SW480 (cell line): ENCODE data around the gene COL2A1.

ENCODE experiments used
- DNase-seq: peaks from one replicate; pipeline ENCODE4 v3.0.0-alpha.2; 2016; ENCODE audit warnings: low spot score

The COL2A1 gene

DNA sequence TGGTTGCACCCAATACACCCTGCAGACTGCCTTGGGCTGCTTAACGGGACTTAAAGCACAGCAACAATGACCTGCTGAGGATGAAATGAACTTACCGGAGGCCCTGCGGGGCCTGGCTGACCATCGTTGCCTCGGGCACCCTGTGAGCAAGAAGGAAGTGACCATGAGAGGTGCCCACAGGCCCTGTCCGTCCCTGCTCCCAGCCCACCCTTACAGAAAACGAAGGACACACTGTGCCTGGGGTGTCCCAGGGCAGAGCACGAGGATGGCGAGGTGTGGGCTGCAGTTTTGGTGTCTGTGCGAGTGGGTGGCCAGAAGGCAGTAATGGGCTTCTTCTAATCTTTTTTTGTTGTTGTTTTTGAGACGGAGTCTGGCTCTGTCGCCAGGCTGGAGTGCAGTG, 14.6 kb downstream of the COL2A1 start:
- no peak for DNase-seq

DNA sequence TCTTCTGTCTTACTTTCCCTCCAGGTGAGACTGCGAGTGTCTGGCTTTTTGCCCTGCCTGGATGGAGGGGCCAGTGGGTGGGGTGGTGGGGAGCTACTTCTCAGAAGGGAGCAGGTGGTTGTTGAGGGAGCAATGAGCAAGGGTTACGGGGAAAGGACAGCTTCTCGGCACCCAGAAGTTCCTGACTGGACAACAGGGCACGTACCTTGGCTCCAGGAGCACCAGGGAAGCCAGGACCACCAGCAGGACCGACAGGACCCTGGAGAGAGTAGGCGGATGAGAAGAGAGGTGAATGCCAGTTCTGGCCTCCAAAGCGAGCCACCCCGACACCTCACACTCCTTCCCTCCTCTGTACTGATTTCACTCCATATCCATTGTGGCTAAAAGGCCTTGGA, 15.3 kb downstream of the COL2A1 start:
- DNase-seq: no peak

- DNase-seq: no peak
Measured at GRCh38 chr12:47988073-47989022, 15.9 kb downstream of the COL2A1 start.

- no peak for DNase-seq
Measured at GRCh38 chr12:47987411-47988072, 16.7 kb downstream of the COL2A1 start.

DNA sequence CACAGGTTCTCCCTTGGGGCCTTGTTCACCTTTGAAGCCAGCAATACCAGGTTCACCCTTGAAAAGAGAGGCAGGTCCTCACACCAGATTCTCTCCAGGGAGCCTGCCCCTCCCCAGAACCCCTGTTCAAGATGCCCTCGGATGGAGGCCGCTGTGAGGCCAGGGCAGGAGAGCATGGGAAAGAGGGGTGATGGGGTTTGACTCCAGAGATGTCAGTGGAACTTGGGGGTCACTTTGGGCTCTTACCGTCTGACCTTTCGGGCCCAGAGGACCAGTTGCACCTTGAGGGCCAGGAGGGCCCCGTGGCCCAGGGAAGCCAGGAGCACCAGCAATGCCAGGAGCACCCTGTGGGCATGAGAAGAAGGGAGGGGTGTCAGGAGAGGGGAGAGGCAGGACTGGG, 17.4 kb downstream of the COL2A1 start:
- DNase-seq: no peak

DNA sequence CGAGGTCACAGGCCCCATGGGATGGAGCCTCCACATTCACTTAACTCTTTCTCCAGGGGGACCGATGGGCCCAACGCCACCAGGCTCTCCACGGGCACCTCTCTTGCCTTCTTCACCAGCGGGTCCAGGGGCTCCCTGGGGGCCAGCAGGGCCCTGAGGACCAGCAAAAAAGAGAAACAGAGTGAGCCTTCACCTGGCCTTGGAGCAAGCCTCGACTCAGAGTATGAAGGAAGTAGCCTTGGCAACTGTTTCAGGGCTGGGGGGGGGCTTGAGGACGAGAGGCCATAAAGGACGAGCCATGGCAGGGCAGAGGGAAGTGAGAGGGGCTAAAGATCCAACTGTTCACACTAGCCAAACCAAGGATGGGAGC, 18.0 kb downstream of the COL2A1 start:
- no peak for DNase-seq

DNA sequence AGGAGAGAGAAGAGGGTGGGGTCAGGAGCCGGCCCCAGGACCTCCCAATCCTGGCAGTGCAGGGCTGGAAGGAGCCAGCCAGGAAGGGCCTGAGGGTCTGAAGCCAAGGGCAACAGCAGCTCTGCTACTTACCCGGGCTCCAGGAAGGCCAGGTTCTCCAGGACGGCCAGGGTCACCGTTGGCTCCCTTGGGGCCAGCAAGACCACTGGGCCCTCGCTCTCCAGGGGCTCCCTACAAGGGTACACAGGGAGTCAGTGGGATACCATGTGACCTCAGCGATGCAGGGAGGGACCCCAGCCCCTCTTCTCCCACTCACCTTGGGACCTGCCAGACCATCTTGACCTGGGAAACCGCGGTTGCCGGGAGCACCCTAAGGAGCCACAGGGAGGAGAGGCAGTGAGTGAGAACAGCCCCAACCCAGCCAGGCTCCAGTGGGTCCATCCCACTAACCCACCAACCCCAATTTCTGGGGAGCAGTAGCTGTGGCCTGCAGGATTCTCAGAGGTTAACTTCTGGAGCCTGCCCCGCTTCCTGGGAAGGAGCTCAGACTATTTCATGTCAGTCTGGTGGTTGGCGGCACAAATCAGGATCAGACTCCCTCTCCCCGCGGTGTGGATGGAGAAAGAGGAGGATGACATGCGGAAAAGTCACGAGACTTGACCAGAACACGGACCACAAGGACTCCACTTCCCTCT, 18.5 kb downstream of the COL2A1 start:
- DNase-seq: no peak

- no peak for DNase-seq
Measured at GRCh38 chr12:47984331-47984801, 19.9 kb downstream of the COL2A1 start.

- no peak for DNase-seq
Measured at GRCh38 chr12:47983541-47984115, 20.6 kb downstream of the COL2A1 start.

GRCh38 chr12:47982770-47983169, 21.5 kb downstream of the COL2A1 start:
- no peak for DNase-seq

DNA sequence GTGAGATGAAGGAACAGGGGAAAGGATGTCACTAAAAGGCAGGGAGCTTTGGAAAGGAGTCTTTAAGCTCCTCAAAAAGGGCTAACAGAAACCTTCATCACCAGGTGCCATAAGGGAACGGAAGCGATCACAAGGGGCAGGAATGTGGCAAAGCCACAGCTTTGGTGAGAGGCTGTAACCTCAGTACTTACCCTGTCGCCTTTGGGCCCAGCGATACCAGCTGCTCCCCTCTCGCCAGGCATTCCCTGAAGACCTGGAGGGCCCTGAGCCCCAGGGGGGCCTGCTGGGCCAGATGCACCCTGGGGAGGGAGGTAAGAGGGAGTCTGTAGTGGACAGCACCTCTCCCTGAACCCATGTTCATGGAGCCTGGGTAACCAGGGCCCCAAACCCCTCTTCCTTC, 22.0 kb downstream of the COL2A1 start:
- DNase-seq: peak; percentile 11

DNA sequence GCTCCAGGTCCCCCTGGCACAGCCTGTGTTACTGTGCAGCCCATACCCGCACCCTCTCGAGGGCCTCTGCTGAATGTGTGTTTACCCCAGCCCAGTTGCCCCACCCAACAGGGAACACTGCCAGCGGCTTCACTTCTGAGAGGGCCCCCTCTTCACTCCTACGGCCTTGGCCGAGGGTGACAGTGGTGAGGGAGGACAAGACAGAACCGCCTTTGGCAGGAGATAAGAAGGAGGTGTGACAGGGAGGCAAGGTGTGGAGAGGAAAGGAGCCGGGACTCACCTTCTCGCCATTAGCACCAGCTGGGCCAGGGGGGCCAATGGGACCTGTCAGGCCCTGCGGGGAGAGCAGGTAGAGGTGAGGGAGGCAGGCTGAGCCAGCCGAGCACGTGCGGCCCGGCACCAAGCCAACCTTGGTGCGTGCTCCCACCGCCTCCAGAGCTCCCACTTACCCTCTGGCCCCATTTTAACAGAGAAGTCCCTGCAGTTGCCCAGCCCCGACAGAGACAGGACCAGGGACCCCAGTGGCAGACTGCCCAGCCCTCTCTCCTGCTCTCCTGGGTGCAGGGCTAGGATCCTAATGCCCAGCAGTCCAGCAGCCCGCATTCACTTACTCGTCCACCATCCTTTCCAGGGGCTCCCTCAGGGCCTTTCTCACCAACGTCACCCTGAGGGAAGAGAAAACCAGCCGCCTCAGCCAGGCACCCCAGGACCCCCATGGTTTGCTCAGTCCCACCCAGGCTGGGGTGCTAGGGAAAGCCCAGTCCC, 22.6 kb downstream of the COL2A1 start:
- DNase-seq: no peak

GRCh38 chr12:47980779-47981495, 23.3 kb downstream of the COL2A1 start:
- DNase-seq: no peak

- no peak for DNase-seq
Measured at GRCh38 chr12:47980197-47980596, 24.1 kb downstream of the COL2A1 start.

GRCh38 chr12:47979686-47980085, 24.6 kb downstream of the COL2A1 start:
- DNase-seq: no peak

DNA sequence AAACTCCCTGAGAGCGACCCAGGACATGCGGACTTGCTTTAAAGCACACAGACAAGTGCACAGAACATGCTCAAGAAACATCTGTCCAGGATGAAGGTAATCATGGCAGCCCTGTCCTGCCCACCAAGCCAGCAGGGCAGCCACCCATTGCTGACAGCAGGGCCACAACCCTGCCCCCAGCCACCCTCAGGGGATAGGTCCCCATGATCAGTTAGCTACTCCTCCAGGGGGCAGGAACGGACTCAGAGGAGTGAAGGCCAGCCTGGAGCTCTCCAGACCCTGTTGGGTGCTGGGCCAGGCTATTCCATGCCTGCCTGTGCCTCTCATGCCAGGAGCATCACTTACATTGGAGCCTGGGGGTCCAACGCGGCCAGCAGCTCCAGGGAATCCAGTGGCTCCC, 25.1 kb downstream of the COL2A1 start:
- DNase-seq: no peak

GRCh38 chr12:47978598-47978873, 25.7 kb downstream of the COL2A1 start:
- DNase-seq: no peak

DNA sequence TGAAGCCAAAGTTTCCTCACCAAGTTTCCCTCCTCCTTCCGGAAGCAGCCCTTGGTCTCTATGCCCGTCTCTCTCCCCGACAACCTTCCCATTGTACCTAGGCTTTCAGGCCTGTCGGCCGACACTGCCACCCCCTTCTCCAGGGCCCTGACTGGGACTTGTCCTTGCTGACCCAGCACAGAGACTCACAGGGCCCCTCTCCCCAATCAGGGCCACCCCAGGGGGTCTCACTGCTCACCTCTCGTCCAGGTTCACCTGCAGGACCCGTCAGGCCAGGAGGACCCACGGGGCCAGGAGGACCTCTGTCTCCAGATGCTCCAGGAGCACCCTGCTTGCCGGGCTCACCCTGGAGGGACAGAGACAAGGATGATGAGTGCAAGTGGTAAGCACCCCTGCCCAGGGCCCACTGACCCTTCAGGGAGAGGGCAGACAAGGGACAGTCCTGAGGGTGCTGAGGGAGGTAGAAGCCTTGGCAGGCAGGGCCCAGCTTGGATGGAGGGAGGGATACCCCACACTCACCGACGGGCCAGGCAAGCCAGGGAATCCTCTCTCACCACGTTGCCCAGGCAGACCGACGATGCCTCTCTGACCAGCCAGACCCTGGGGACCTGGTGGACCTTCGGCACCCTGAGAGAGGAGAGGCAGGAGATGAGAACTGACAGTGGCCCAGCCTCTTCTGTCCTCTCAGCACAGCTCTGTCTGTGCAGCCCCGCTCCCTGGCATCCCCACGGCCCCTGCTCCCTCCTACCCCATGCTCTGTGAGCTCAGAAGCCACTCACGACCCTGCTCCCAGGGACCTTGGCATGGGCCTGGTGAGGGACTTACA, 26.3 kb downstream of the COL2A1 start:
- DNase-seq: no peak

DNA sequence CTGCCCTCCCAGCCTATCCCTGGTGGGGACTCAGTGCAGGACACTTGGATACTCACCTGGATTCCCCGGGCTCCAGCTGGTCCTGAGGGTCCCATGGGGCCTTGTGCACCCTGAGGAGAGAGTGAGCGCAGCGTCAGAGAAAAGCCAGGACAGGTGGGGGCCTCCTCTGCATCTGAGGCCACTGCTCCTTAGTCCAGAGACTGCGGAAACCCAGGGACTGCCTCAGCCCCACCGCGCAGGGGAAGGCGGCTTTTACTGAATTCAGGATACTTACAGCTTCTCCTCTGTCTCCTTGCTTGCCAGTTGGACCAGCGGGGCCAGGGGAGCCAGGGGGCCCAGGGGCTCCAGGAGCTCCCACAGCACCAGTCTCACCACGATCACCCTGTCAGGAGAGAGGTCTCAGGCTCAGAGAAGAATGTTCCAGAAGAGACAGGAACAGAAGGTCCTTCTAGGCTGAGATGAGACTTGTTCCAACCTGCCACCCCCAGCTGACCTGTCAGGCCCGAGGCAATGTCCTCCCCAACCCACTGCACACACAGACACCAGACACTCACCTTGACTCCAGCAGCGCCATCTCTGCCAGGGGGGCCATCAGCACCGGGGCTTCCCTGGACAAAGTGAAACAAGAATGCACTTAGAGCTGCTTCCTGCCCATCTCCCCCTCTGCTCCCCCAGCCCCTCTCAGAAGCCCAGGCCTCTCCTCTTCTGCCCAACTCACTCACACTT, 27.1 kb downstream of the COL2A1 start:
- DNase-seq: no peak

GRCh38 chr12:47975816-47976215, 28.5 kb downstream of the COL2A1 start:
- no peak for DNase-seq
